Measurements from ENCODE around the gene MGRN1.

The MGRN1 gene

GRCh38 chr16:4661661-4662060 lies 37.0 kb downstream of the MGRN1 start:
- DNase-seq (ENCODE audit: low read depth, low spot score), result no peak
- H3K36me3 ChIP-seq (ENCODE audit: insufficient read depth, insufficient read length, low read length), result peaks cover 82% of the 10 kb centered on the region

GRCh38 chr16:4663465-4663776 lies 38.8 kb downstream of the MGRN1 start:
- no peak overlapping the region for H3K4me3 ChIP-seq (ENCODE audit: insufficient read length, low read depth)
- TF ChIP-seq YY1 (IDR thresholded peaks at IDR 0.05; ENCODE audit: insufficient read depth, insufficient read length) (no peak), ZNF274 (IDR thresholded peaks at IDR 0.05; ENCODE audit: low read depth, low read length) (no peak), SUZ12 (IDR thresholded peaks at IDR 0.05; ENCODE audit: extremely low read depth, insufficient read depth, insufficient read length) (no peak)
- DNase-seq (ENCODE audit: low read depth, low spot score), result no peak

More at GRCh38 chr16:4661661-4662060, 37.0 kb downstream of the MGRN1 start:
- Histone ChIP-seq H3K9ac (ENCODE audit: insufficient read length, low read depth) (no peak overlapping the region), H3K27me3 (ENCODE audit: insufficient read depth, insufficient read length) (no peaks in the 10 kb centered on the region), H3K4me3 (ENCODE audit: insufficient read length, low read depth) (no peak overlapping the region), H3K9me3 (ENCODE audit: insufficient read depth, low read length) (no peaks in the 10 kb centered on the region), H3K4me1 (ENCODE audit: insufficient read depth, insufficient read length) (peaks cover 12% of the 10 kb centered on the region)
- TF ChIP-seq ZNF274 (IDR thresholded peaks at IDR 0.05; ENCODE audit: low read depth, low read length), result no peak
- TF ChIP-seq YY1 (IDR thresholded peaks at IDR 0.05; ENCODE audit: insufficient read depth, insufficient read length), result no peak
- no peak for TF ChIP-seq SUZ12 (IDR thresholded peaks at IDR 0.05; ENCODE audit: extremely low read depth, insufficient read depth, insufficient read length)

GRCh38 chr16:4663777-4664465 lies 39.3 kb downstream of the MGRN1 start:
- Histone ChIP-seq H3K4me3 (ENCODE audit: insufficient read length, low read depth) (no peak overlapping the region), H3K9ac (ENCODE audit: insufficient read length, low read depth) (no peak overlapping the region), H3K9me3 (ENCODE audit: insufficient read depth, low read length) (no peaks in the 10 kb centered on the region), H3K36me3 (ENCODE audit: insufficient read depth, insufficient read length, low read length) (peaks cover 87% of the 10 kb centered on the region), H3K27me3 (ENCODE audit: insufficient read depth, insufficient read length) (no peaks in the 10 kb centered on the region), H3K4me1 (ENCODE audit: insufficient read depth, insufficient read length) (peaks cover 10% of the 10 kb centered on the region)
- TF ChIP-seq ZNF274 (IDR thresholded peaks at IDR 0.05; ENCODE audit: low read depth, low read length) (no peak), SUZ12 (IDR thresholded peaks at IDR 0.05; ENCODE audit: extremely low read depth, insufficient read depth, insufficient read length) (no peak), YY1 (IDR thresholded peaks at IDR 0.05; ENCODE audit: insufficient read depth, insufficient read length) (no peak)
- DNase-seq (ENCODE audit: low read depth, low spot score), result no peak

More at GRCh38 chr16:4663465-4663776, 38.8 kb downstream of the MGRN1 start:
- Histone ChIP-seq H3K36me3 (ENCODE audit: insufficient read depth, insufficient read length, low read length) (peaks cover 87% of the 10 kb centered on the region), H3K9me3 (ENCODE audit: insufficient read depth, low read length) (no peaks in the 10 kb centered on the region), H3K27me3 (ENCODE audit: insufficient read depth, insufficient read length) (no peaks in the 10 kb centered on the region), H3K4me1 (ENCODE audit: insufficient read depth, insufficient read length) (peaks cover 10% of the 10 kb centered on the region), H3K9ac (ENCODE audit: insufficient read length, low read depth) (no peak overlapping the region)

- H3K27me3 ChIP-seq (ENCODE audit: insufficient read depth, insufficient read length), result no peaks in the 10 kb centered on the region
- H3K4me3 ChIP-seq (ENCODE audit: insufficient read length, low read depth), result no peak overlapping the region
- H3K36me3 ChIP-seq (ENCODE audit: insufficient read depth, insufficient read length, low read length), result peaks cover 86% of the 10 kb centered on the region
- H3K9me3 ChIP-seq (ENCODE audit: insufficient read depth, low read length), result no peaks in the 10 kb centered on the region
- TF ChIP-seq YY1 (IDR thresholded peaks at IDR 0.05; ENCODE audit: insufficient read depth, insufficient read length), result no peak
- no peak for TF ChIP-seq SUZ12 (IDR thresholded peaks at IDR 0.05; ENCODE audit: extremely low read depth, insufficient read depth, insufficient read length)
- TF ChIP-seq ZNF274 (IDR thresholded peaks at IDR 0.05; ENCODE audit: low read depth, low read length), result no peak
- H3K9ac ChIP-seq (ENCODE audit: insufficient read length, low read depth), result no peak overlapping the region
- DNase-seq (ENCODE audit: low read depth, low spot score), result no peak
- peaks cover 10% of the 10 kb centered on the region for H3K4me1 ChIP-seq (ENCODE audit: insufficient read depth, insufficient read length)
Observed at GRCh38 chr16:4664538-4665418, 40.2 kb downstream of the MGRN1 start.

- Histone ChIP-seq H3K4me3 (ENCODE audit: insufficient read length, low read depth) (no peak overlapping the region), H3K4me1 (ENCODE audit: insufficient read depth, insufficient read length) (peaks cover 10% of the 10 kb centered on the region), H3K9ac (ENCODE audit: insufficient read length, low read depth) (no peak overlapping the region), H3K27me3 (ENCODE audit: insufficient read depth, insufficient read length) (no peaks in the 10 kb centered on the region), H3K9me3 (ENCODE audit: insufficient read depth, low read length) (no peaks in the 10 kb centered on the region), H3K36me3 (ENCODE audit: insufficient read depth, insufficient read length, low read length) (peaks cover 88% of the 10 kb centered on the region)
- no peak for DNase-seq (ENCODE audit: low read depth, low spot score)
- no peak for TF ChIP-seq YY1 (IDR thresholded peaks at IDR 0.05; ENCODE audit: insufficient read depth, insufficient read length)
- no peak for TF ChIP-seq ZNF274 (IDR thresholded peaks at IDR 0.05; ENCODE audit: low read depth, low read length)
- no peak for TF ChIP-seq SUZ12 (IDR thresholded peaks at IDR 0.05; ENCODE audit: extremely low read depth, insufficient read depth, insufficient read length)
Observed at GRCh38 chr16:4666537-4667202, 42.0 kb downstream of the MGRN1 start.

- TF ChIP-seq ZNF274 (IDR thresholded peaks at IDR 0.05; ENCODE audit: low read depth, low read length) (no peak), SUZ12 (IDR thresholded peaks at IDR 0.05; ENCODE audit: extremely low read depth, insufficient read depth, insufficient read length) (no peak), YY1 (IDR thresholded peaks at IDR 0.05; ENCODE audit: insufficient read depth, insufficient read length) (no peak)
- Histone ChIP-seq H3K9ac (ENCODE audit: insufficient read length, low read depth) (no peak overlapping the region), H3K36me3 (ENCODE audit: insufficient read depth, insufficient read length, low read length) (peaks cover 88% of the 10 kb centered on the region), H3K4me3 (ENCODE audit: insufficient read length, low read depth) (no peak overlapping the region), H3K9me3 (ENCODE audit: insufficient read depth, low read length) (no peaks in the 10 kb centered on the region), H3K4me1 (ENCODE audit: insufficient read depth, insufficient read length) (peaks cover 10% of the 10 kb centered on the region), H3K27me3 (ENCODE audit: insufficient read depth, insufficient read length) (no peaks in the 10 kb centered on the region)
- DNase-seq (ENCODE audit: low read depth, low spot score), result no peak
Observed at GRCh38 chr16:4667203-4667963, 42.8 kb downstream of the MGRN1 start.

All from NT2/D1 (cell line).